WTC11 (cell line): ENCODE data around the gene BCAR3.

ENCODE experiments used
- ATF3 ChIP-seq: sonication (generic); formaldehyde crosslinking; conservative IDR thresholded peaks from 2 replicates; pipeline ENCODE4 v1.8.1; 2022; ENCODE audit warnings: mild to moderate bottlenecking, missing genetic modification reagents
- HMGXB4 ChIP-seq: sonication (generic); formaldehyde crosslinking; IDR thresholded peaks from 2 replicates; pipeline ENCODE4 v1.8.1; 2023; ENCODE audit warnings: mild to moderate bottlenecking, moderate library complexity, missing genetic modification reagents
- NR2C2 ChIP-seq: sonication (generic); formaldehyde crosslinking; IDR thresholded peaks from 2 replicates; pipeline ENCODE4 v1.8.0; 2022; ENCODE audit warnings: mild to moderate bottlenecking, missing genetic modification reagents

GRCh38 chr1:93625582-93626327, 55.9 kb downstream of the BCAR3 start:
- TF ChIP-seq ATF3 (CRISPR knock-in tag) (no peak), NR2C2 (CRISPR knock-in tag) (no peak), HMGXB4 (CRISPR knock-in tag) (no peak)
